Islet of Langerhans (tissue), 1 donor: Measurements from ENCODE around the gene CCDC78.

ENCODE experiments used
- FAIRE-seq: peaks from one replicate; lab custom pipeline; 2011; peaks lifted over from hg19 to GRCh38; lab: Jason Lieb, UNC

Gene CCDC78

DNA sequence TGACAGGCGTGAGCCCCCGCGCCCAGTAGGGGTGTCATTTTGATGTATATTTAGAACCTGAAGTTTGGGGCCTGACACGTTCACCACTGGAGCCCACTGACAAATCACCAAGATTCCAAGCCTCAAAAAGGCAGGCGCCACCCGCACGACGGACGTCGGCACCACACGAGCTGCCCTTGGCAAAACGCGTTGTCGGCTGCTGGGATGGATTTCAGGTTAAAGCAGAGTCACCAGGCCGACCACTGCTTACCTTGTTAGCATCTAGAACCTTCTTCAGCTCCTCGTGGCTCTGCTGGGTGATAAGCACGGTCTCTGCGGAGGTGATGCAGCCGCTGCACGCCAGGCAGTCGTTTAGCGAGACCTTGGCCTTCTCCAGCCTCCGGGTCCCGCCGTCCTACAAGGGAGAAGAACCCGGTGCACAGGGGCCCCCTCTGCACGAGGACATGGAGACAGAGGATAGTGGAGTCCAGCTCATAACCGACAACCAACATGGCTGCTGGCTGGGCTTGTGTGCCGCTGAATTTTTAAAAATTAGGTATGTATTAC, 10.8 kb upstream of the CCDC78 start:
- no peak for FAIRE-seq

DNA sequence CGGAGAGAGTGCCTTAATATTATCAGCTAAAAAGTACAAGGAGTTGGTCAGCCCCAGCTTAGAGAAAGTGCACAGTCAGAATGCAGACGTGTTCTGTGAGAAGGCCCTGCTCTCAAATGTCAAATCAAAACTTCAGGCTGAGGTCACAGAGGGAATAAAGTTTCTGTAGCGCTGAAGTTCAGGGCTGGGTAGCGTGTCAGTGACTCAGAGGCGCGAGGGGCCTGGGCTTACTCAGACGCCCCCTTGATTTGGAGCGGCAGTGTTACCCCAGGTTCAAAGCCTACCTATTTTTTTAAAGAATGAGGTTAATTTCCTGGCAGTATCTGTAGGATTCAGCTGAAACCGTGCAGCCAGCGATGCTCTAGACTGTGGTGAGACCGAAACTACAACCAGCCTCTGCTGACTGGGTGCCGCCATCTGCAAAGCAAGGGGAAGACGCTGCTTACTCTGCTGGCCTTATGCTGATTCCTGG, 9.8 kb upstream of the CCDC78 start:
- FAIRE-seq: no peak

DNA sequence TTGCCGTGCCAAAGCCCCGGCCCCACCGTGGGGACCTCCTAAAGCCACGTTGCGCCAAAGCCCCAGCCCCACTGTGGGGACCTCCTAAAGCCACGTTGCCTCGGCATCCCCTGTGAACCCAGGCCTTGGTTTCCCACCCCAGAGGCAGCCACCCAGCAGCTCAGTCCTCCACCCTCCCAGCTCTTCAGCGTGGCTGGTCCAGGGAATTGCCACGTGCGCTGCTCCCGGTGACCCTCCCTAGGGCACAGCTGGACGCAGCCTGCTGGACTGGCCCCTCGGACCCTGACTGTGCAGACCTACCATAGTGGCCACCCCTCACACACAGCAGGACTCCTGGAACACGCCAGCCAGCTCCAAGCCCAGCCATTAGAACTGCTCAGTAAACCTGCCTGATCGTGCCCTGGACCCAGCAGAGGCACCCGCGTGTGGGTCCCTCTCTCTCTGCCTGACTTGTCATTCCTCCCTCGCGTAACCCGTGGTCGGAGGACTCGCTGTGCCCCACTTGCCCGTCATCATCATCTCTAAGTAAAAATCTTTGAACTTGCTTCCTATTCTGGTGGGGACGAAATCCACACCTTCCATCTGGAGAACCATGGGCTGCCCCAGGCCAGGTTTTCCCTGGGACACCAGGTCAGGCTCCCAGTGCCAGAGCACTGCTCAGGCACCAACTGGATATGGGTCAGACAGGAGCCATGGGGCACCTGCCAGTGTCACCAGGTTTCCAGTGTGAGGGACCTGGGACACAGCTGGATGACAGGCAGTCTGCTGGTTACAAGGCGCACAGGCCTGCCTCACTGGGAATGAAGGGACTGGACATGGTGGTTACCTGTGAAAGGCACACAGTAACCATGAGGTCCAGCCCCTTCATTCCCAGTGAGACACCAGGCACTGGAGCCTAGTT, 9.0 kb upstream of the CCDC78 start:
- FAIRE-seq: no peak

DNA sequence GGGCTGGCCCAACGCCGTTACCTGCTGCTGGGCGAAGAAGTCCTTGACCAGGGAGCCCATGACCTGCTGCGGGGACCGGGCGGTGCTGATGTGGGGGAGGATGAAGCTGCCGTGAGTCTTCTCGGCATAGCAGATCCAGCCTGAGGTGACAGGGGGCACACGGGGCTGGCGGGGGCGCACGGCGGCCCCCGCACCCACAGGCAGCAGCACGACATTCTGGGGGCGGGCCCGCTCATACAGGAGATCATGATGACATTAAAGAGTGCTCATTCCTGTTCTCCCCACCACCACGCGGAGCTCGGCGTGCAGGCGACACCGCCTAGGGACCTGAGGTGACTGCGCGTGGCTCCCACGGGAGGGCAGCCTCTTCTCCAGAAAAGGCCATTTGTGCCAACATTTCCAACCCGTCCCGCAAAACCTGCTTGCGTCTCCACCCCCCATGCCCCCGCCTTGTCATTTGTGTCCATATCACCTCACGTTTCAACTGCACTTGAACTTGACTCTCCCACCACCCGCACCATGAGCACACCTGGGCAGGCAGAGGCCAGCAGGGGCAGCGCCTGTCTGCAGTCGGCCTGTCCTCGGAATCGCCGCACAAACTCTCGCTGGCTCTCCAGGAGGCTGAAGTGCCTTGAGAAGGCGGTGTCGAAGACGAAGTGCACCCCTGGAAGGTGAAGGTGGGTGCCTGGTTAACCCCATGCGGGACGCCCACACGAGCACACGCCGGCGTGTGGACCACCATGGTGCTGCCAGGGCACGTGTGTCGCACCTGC, 8.2 kb upstream of the CCDC78 start:
- FAIRE-seq: no peak

DNA sequence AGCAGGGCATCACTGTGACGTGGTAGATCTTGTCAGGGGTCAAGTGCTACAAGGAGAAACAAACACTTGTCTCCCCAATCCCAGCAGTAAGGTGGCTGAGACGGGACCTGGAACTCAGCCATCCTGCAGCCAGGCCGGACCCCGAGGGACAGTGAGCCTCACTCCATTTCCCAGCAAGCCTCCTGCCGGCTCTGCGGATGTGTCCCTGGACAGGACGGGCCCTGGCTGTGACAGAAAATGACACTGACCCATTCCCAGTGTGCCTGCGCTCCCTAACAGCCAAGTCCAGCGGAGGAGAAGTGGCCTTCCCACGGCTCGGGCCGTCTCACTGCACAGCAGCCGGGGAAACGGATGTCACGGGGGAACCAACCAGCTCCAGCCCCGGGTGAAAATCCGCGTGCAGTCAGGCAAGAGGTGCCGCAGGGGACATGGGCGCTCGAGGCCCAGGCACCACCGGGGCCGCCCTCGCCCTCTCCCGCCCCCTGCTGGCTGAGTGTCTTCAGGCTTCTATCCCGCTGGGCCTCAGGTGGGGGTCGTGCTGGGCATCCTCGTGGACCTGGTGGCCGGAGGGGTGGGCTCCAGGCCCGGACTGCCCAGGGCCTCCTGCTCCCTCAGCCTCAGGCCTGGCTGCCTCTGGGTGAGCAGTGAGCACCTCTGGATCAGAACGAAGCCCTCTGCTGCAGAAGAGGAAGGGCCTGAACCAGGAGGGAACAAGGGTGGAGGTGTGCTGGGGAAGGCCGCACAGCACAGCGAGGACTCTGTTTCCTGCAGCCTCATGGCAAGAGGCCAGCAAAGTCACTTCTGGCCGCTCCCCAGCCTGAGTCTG, 7.4 kb upstream of the CCDC78 start:
- FAIRE-seq: no peak

DNA sequence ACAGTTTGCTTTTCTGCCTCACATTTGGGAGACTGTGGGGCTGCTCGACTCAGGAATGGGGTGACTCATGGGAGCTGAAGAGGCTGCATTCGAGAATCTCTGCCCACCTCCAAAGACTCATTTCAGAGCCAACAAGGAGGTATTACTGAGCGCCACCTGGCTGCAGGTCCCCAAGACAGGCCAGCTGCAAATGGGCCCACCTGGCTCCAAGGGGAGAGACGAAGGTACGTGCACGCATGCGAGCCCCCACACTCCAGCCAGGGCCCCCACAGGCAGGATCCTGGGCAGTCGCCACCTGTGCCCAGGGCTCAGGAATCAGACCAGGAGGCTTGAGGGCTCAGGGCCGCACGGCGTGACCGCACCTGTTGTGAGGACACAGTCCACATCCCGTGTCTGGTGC, 6.7 kb upstream of the CCDC78 start:
- FAIRE-seq: no peak

DNA sequence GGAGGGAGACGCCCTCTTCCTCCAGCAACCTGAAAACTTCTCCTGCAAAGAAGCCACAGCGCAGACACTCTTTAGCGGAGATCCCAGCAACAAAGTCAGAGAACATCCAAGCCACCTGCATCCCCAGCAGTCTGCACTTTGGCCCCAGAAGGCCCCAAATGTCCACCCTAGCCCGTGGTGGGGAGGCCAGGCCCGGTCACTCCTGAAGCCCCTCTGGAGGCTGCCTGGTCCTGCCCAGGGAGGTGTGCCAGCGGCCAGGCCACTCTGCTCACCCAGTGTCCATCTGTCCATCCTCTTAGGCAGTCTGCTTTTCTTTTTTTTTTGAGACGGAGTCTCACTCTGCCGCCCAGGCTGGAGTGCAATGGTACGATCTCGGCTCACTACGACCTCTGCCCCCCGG, 6.1 kb upstream of the CCDC78 start:
- FAIRE-seq: no peak

DNA sequence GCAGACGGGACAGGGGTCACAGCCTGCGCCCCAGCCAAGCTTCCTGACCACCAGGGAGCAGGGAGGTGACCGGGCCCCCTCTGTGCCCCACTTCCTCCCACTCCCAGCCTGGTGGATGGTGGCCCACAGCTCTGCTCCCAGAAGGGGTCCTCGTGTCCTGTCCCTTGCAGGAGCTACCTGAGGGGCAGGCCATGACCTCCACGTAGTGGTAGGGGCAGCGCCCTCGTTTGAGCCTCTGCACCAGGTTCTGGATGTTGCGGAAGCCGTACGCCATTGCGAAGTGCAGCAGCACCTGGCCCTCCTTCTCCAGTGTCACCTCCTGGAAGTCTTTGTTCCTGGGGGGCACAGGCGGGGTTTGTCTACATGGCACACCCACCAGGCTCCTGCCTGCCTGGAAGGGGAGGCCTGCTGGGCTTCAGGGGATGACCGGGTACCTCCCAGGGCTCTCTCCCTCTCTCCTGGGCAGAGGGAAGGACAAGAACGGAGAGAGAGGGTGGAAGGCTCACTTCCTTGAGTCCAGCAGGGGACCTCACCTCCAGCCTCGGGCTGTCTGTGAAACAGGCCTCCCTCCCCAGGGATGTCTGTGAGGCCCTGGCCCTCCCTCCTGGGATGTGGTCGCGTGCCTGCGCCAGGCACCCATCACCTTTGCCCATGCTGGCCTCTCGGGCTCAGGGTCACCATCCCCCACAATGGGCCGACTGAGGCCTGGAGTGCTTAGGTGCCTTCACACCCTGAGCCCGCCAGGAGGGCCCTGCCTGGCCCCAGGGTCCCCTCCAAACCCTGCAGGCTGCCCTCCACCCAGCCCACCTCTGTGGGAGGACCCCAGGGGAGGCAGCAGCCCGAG, 4.6 kb upstream of the CCDC78 start:
- FAIRE-seq: no peak

DNA sequence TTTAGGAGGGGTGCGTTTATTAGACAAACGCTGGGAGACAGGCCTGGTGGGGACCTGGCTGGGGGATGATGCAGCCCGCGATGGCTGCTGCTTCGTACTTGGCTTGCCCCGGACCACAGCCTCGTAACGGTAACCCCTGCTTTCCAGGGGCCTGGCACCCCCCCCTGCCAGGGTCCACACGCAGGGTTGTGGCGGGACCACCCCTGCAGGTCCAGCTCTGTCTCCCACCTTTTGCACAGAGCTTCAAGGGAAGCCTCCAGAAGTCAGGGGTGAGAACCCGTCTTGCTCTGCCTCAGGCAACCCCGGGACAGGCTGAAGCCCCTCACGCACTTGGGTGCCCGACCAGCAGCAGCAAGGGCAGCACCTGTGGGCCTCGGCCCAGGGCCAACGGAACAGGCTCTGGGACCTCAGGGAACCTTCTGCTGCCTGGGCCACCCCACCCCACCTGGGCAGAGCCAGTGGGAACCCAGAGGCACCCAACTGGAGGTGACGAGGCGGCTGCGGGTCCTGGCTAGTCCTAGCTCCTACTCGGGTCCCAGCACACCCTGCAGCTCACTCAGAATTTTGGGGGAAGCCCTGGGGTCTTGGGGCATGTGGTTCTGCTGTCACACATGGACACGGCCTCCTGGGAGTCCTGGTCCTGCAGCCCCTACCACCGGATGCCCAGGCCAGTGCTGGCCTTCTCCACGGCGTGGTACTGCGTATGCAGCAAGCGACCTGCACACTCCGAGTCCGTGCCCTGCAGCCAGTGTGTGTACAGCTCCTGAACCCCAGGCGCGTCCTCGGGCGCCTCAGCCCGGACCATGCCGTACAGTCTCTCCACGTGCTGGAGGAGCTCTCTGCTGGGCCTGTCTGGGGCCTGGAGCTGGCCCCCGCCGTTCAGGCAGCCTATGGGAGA, 3.8 kb upstream of the CCDC78 start:
- no peak for FAIRE-seq

DNA sequence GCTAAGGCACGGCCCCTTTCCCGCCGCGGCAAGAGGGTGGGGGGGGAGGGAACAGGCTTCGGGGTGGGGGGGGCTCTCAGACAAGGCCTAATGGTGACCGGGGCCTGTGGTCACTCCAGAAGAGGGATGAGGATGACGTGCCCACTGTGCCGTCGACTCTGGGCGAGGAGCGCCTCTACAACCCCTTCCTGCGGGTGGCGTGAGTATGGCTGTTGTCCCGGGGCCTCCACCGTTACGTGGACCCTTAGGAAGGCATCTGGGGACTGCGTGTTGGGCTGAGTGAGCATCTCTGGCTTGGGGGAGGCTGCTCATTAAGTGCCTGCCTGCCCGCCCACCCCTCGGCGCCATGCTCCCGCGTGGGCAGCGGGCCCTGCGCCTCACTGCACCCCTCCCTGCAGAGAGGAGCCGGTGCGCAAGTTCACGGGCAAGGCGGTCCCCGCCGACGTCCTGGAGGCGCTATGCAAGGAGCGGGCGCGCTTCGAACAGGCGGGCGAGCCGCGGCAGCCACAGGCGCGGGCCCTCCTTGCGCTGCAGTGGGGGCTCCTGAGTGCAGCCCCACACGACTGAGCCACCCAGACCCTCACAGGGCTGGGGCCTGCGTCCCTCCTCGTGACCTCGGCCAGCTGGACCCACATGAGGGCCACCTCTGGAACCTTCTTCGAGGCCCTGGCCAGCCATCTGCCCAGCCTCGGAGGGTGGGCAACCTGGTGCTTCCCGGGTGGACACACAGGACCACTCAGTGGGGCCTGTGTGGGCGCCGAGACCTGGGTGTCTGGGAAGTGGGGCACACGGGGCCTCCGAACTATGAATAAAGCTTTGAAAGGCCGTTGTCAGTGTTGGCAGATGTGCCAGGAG, 2.9 kb upstream of the CCDC78 start:
- FAIRE-seq: no peak

DNA sequence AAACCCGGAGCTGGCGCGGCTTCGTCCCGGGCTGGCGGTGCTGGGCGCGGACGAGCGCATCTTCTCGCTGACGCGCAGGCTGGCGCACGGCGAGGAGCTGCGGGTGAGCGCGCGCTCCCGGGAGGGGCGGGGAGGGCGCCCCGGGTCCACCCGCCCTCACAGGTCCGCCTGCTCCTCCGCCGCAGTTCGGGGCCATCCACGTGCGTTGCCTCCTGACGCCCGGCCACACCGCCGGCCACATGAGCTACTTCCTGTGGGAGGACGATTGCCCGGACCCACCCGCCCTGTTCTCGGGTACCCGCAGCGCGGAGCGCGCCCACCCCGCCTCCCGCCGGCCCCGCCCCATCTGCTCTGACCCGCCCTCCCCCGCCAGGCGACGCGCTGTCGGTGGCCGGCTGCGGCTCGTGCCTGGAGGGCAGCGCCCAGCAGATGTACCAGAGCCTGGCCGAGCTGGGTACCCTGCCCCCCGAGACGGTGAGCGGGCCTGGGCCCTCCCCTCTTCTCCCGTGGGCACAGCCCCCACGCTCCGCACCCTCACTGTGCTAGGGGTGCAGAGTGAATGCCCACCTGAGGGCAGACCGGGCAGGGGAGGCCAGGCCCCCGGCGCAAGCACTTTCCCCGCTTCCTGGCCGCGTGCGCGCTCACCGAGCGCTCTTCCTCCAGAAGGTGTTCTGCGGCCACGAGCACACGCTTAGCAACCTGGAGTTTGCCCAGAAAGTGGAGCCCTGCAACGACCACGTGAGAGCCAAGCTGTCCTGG, 2.1 kb upstream of the CCDC78 start:
- FAIRE-seq: no peak

DNA sequence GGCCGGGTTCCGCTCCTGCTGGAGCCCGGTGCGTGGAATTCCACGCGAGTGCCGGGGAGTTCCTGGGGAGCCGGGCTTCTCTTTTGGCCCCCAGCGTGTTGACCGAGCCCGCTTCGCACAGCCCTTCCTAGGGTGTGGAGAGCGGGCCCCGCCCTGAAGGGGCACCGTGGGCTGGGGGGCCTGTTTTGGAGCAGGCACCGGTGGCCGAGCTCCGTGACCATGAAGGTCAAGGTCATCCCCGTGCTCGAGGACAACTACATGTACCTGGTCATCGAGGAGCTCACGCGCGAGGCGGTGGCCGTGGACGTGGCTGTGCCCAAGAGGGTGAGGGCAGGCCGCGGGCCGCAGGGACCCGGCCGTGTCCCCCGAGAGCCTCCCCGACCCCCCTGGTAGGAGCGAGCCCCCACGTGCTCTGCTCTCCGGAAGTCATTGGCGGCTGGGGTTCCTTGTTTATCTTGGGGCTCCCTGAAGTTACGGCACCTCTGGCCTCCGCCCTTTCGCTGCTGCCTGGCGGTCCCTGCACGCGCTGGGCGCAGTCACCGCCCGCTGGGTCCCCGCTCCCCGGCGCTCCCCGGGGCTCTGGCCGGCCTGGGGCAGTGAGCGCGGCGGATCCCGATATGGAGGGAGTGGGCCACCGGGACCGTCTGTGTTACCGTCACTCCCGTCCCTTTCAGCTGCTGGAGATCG, 1.2 kb upstream of the CCDC78 start:
- FAIRE-seq: no peak

DNA sequence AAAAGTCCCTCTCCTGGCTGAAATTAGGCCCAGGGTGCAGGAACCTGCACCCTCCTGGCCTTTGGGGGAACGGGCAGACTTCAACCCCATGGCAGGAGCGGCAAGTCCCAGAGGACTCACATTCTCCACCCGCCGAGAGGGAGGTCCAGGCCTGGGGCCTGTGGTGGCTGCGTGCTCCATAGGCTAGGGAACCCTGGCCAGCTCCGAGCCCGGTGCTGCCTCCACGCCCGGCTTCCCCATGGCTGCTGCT, 130 bp downstream of the CCDC78 start:
- no peak for FAIRE-seq

DNA sequence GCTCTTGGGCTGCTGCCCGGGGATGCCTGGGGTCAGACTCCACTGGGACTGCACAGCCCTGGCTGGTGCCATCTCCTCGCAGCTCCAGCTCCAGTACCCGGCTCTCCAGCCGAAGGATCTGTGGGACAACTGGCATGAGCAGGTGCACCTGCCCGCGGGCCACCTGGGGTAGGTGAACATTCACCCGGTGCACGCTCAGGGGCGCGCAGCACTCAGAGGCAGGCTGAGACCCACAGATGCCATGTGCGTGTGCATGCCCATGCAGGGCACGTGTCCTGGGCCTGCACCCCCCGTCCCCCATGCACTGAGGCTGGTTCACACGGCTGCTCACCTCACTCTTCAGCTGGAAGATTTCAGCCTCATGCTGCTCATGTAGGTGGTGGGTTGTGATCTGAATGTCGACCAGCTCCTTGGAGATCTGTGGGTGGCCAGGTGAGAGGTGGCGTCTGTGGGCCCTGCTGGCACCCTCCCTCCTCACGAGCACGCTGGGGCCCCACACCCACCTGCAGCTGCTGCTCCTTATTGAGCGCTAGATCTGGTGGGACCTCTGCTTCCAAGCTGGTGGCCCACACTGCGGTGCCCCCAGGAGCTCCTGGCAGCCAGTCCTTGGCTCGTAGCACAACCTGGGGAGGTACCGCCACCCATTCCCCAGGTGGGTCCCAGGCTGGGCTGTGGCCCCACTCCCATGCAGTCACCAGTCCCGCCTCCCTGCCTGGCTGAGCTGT, 618 bp downstream of the CCDC78 start:
- FAIRE-seq: no peak

DNA sequence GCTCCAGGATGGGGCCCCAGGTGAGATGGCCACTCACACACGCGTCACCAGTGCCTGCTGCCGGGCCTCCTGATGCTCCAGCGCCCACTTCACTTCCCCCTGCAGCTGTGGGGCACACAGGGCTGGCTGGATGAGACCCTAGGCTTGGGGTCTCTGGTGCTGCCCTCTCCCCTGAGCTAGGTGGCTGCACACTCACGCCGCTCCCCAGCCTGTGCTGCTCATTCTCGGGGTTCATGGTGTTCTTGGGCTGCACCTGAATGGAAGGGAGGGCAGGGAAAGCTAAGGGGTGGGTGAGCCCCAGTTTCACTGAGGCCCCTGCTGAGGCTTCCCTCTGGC, 1.2 kb downstream of the CCDC78 start:
- no peak for FAIRE-seq

DNA sequence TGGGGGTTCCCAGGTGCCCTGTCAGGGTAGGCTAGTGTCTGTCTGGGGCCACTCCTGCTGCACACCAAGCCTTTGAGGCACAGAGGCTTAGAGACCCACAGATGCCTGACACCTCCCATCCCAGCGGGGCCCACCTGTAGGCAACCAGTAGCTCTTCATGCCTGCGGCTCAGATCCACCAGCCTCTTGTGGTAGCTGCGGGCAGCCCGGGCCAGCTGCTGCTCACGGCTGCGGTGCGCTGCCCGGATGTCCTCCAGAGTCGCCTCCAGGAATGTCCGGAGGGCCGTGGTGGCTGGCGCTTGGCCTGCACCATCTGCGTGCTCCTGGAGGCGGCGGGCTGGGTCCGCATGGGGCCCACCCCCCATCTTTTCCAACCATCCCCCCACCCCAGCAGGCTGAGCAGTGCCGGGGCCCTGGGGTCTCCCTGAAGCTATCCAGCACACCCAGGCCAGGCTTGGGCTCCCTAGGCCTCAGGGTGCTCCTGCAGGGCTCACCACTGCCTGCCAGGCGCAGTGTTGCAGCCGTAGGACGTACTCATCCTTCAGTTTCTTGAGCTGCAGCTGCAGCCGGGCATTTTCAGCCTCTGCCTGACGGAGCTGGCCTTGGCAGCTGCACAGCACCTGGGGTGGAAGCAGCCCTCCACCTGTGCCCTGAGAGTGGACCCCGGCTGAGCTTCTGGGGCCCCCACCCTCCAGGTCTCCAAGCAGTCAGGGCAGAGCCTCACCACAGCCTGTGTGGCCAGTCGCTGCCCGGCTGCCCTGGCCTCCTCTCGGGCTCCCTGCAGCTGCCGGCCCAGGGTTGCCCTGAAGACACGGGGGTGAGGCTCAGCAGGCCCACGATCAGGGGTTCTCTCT, 1.8 kb downstream of the CCDC78 start:
- no peak for FAIRE-seq

DNA sequence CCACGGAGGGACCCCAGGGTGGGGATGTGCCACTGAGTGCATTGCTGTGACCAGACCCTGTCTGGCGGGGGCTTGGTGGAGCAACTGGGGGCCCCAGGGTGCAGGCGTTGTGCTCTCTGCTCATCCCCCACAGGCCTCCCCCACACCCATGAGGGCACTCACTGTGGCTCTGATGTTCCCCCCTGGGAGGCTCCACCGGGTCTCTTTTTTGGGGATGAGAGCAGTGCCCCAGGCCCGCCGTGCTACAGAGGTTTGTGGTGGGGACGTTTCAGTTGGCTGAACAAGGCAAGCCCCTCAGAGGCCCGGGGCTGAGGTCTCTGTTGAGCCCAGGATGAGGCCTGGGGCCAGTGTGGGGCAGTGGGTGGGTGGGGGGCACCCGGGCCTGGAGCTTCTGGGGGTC, 2.5 kb downstream of the CCDC78 start:
- no peak for FAIRE-seq
